Right kidney (tissue), 9 donors: ENCODE results near the gene NNT.
"Not testable (repeated sequence)": the region's sequence is repeated elsewhere in the genome, so short reads cannot be mapped to it uniquely, and the experiment has no call there.

Experiments
- DNase-seq: peaks from one replicate; pipeline ENCODE4 v3.0.0-alpha.2; 2016
- long read RNA-seq, 8 donors: transcript quantifications; one replicate each; lab custom pipeline, GENCODE V29; 2026

Gene NNT
- long read RNA-seq, donor 1, full-length matches to known transcripts, result 2 of 43 reads
- long read RNA-seq, donor 1, partial matches to known transcripts, result 30 of 43 reads
- long read RNA-seq, donor 1, other reads (novel, unspliced or antisense), result 11 of 43 reads
- long read RNA-seq, donor 2, full-length matches to known transcripts, result 4 of 25 reads
- long read RNA-seq, donor 2, partial matches to known transcripts, result 21 of 25 reads
- long read RNA-seq, donor 2, other reads (novel, unspliced or antisense), result 0 of 25 reads
- long read RNA-seq, donor 3, full-length matches to known transcripts, result 2 of 18 reads
- long read RNA-seq, donor 3, partial matches to known transcripts, result 16 of 18 reads
- long read RNA-seq, donor 3, other reads (novel, unspliced or antisense), result 0 of 18 reads
- long read RNA-seq, donor 4, full-length matches to known transcripts, result 3 of 38 reads
- long read RNA-seq, donor 4, partial matches to known transcripts, result 35 of 38 reads
- long read RNA-seq, donor 4, other reads (novel, unspliced or antisense), result 0 of 38 reads
- long read RNA-seq, donor 5, full-length matches to known transcripts, result 4 of 19 reads
- long read RNA-seq, donor 5, partial matches to known transcripts, result 15 of 19 reads
- long read RNA-seq, donor 5, other reads (novel, unspliced or antisense), result 0 of 19 reads
- long read RNA-seq, donor 6, full-length matches to known transcripts, result 3 of 23 reads
- long read RNA-seq, donor 6, partial matches to known transcripts, result 20 of 23 reads
- long read RNA-seq, donor 6, other reads (novel, unspliced or antisense), result 0 of 23 reads
- long read RNA-seq, donor 7, full-length matches to known transcripts, result 5 of 44 reads
- long read RNA-seq, donor 7, partial matches to known transcripts, result 39 of 44 reads
- long read RNA-seq, donor 7, other reads (novel, unspliced or antisense), result 0 of 44 reads
- long read RNA-seq, donor 8, full-length matches to known transcripts, result 6 of 29 reads
- long read RNA-seq, donor 8, partial matches to known transcripts, result 23 of 29 reads
- long read RNA-seq, donor 8, other reads (novel, unspliced or antisense), result 0 of 29 reads

GRCh38 chr5:43602461-43603343, at the start of gene NNT:
TSS of gene NNT (plus strand) at chr5:43603180. CDS start at chr5:43609196, 6,016 bp downstream.
- peak; percentile 92 for DNase-seq

GRCh38 chr5:43553381-43553780, 49.6 kb upstream of the NNT start:
- DNase-seq, result no peak

- no peak for DNase-seq
These were observed 48.5 kb upstream of the NNT start for GRCh38 chr5:43554497-43554896.

GRCh38 chr5:43555895-43556606, 46.9 kb upstream of the NNT start:
- peak; percentile 90 for DNase-seq

GRCh38 chr5:43556607-43556856, 46.4 kb upstream of the NNT start:
- DNase-seq, result not testable (repeated sequence)

GRCh38 chr5:43556857-43557542, 46.0 kb upstream of the NNT start, which contains the start of gene PAIP1:
TSS of gene PAIP1 (minus strand) at chr5:43557077. CDS start at chr5:43556846, 231 bp downstream.
- peak; percentile 97 for DNase-seq

- no peak for DNase-seq
These were observed 42.9 kb upstream of the NNT start for GRCh38 chr5:43560128-43560527.

- no peak for DNase-seq
These were observed 41.6 kb upstream of the NNT start for GRCh38 chr5:43561356-43561755.

DNA sequence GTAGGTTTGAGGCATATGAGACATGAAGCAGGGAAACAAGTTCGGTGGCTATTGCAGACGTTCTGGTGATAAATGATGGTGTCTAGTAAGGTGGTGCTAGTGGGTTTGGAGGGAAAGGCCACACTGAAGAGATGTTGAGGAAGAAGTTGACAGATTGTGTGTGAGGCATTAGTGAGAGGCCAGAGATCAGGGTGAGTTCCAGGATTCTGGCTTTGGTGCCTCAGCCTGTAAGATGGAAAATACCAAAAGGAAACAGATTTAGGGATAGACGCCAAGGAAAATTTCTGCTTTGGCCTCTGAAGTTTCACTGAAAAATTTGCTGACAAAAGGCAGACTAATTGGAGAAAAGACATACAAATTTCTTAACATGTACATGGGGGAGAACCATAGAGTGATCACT, 39.7 kb upstream of the NNT start:
- DNase-seq, result no peak

- no peak for DNase-seq
These were observed 38.6 kb upstream of the NNT start for GRCh38 chr5:43564289-43564850.

- no peak for DNase-seq
These were observed 37.9 kb upstream of the NNT start for GRCh38 chr5:43565043-43565442.

- DNase-seq, result no peak
These were observed 35.0 kb upstream of the NNT start for GRCh38 chr5:43567967-43568366.

GRCh38 chr5:43569236-43569746, 33.7 kb upstream of the NNT start:
- DNase-seq, result no peak

- DNase-seq, result no peak
These were observed 32.4 kb upstream of the NNT start for GRCh38 chr5:43570450-43571158.

- no peak for DNase-seq
These were observed 31.7 kb upstream of the NNT start for GRCh38 chr5:43571237-43571636.

DNA sequence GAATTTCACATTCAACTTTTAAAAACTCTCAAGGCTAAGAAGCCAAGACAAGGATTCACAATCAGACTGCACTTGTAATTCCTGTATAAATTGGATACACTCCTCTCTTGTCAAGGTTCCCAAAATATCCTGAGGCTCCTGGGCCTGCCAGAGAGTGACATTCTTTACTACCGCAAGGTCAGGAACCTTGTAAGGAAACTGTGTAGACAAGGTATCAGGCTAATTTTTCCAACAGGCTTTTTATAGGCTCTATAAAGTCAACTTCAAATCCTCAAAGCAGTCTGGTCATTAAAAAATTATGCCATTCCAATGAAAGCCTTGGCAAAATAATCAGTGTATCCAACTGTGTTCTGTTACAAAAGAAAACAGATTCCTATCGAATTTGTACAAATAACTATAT, 30.6 kb upstream of the NNT start:
- no peak for DNase-seq

GRCh38 chr5:43573058-43573457, 29.9 kb upstream of the NNT start:
- DNase-seq, result no peak

DNA sequence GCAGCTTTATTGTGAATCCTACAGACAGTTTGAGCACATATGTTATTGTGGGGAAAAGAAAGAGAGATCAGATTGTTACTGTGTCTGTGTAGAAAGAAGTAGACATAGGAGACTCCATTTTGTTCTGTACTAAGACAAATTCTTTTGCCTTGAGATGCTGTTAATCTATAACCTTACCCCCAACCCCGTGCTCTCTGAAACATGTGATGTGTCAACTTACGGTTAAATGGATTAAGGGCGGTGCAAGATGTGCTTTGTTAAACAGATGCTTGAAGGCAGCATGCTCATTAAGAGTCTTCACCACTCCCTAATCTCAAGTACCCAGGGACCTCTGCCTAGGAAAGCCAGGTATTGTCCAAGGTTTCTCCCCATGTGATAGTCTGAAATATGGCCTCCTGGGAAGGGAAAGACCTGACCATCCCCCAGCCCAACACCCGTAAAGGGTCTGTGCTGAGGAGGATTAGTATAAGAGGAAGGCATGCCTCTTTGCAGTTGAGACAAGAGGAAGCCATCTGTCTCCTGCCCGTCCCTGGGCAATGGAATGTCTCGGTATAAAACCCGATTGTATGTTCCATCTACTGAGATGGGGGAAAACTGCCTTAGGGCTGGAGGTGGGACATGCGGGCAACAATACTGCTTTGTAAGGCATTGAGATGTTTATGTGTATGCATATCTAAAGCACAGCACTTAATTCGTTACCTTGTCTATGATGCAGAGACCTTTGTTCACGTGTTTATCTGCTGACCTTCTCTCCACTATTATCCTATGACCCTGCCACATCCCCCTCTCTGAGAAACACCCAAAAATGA, 22.4 kb upstream of the NNT start:
- DNase-seq, result not testable (repeated sequence)

- DNase-seq, result no peak
These were observed 21.6 kb upstream of the NNT start for GRCh38 chr5:43581398-43581797.
